HepG2 (cell line): ENCODE data around the gene SLIT3.
A peak's percentile ranks its signal among the peaks of the same experiment; 100 is the strongest.

Source experiments
- ARNT2 ChIP-seq: sonication (generic); formaldehyde crosslinking; IDR thresholded peaks from 2 replicates; pipeline ENCODE4 v1.8.0; 2022; ENCODE audit warnings: mild to moderate bottlenecking, low read depth, missing genetic modification reagents, moderate library complexity
- BCL3 ChIP-seq: sonication (generic); formaldehyde crosslinking; IDR thresholded peaks from 2 replicates; pipeline ENCODE4 v1.5.1; 2020; ENCODE audit warnings: mild to moderate bottlenecking, missing genetic modification reagents, moderate library complexity
- CTCF ChIP-seq: sonication (generic); formaldehyde crosslinking; IDR thresholded peaks from 2 replicates; pipeline ENCODE4 v1.5.0; 2020; ENCODE audit warnings: mild to moderate bottlenecking, missing genetic modification reagents, moderate library complexity
- FOXA1 ChIP-seq, 2 experiments: fragments of 450-650 bp in 1 of 2; sonication (generic) in 1 of 2; formaldehyde crosslinking in 1 of 2; IDR thresholded peaks; 2 replicates each; pipeline versions ENCODE4 v1.4.0 to v1.6.1; 2016 to 2020; ENCODE audit warnings: missing genetic modification reagents in 1 of 2
- GTF2F1 ChIP-seq: fragments of 150-350 bp; IDR thresholded peaks from 2 replicates; pipeline ENCODE4 v1.6.1; 2014; ENCODE audit warnings: low read length
- MEF2D ChIP-seq: sonication (generic); formaldehyde crosslinking; IDR thresholded peaks from 2 replicates; pipeline ENCODE4 v1.5.1; 2020; ENCODE audit warnings: mild to moderate bottlenecking, missing genetic modification reagents
- MZF1 ChIP-seq: sonication (generic); formaldehyde crosslinking; IDR thresholded peaks from 2 replicates; pipeline ENCODE4 v1.8.1; 2023; ENCODE audit warnings: mild to moderate bottlenecking, missing genetic modification reagents, borderline replicate concordance
- PBX3 ChIP-seq: sonication (generic); formaldehyde crosslinking; IDR thresholded peaks from 2 replicates; pipeline ENCODE4 v1.8.1; 2023; ENCODE audit warnings: missing genetic modification reagents, inconsistent platforms, borderline replicate concordance
- POLR2A ChIP-seq, 2 experiments: IDR thresholded peaks; 2 replicates each; pipeline ENCODE4 v1.6.1; 2011; ENCODE audit warnings: low read depth in 2 of 2, low read length in 2 of 2, mild to moderate bottlenecking in 1 of 2, moderate library complexity in 1 of 2; ENCODE audit not compliant: insufficient read depth in 1 of 2
- ZNF292 ChIP-seq: sonication (generic); formaldehyde crosslinking; IDR thresholded peaks from 2 replicates; pipeline ENCODE4 v1.8.1; 2022; ENCODE audit warnings: mild to moderate bottlenecking, low read depth, missing genetic modification reagents, borderline replicate concordance
- ZNF513 ChIP-seq: sonication (generic); formaldehyde crosslinking; conservative IDR thresholded peaks from 2 replicates; pipeline ENCODE4 v1.5.0; 2020; ENCODE audit warnings: missing genetic modification reagents
- ZXDC ChIP-seq: sonication (generic); formaldehyde crosslinking; IDR thresholded peaks from 2 replicates; pipeline ENCODE4 v1.5.0; 2020; ENCODE audit warnings: mild to moderate bottlenecking, missing genetic modification reagents

- TF ChIP-seq CTCF (CRISPR knock-in tag) = peak; percentile 46
- TF ChIP-seq ZNF292 (CRISPR knock-in tag) = no peak
- no peak for TF ChIP-seq FOXA1 (IDR thresholded peaks at IDR 0.05)
- no peak for TF ChIP-seq FOXA1 (CRISPR knock-in tag; IDR thresholded peaks at IDR 0.05)
- TF ChIP-seq ZXDC = no peak
- no peak for TF ChIP-seq BCL3
- TF ChIP-seq ARNT2 = no peak
- no peak for TF ChIP-seq POLR2A (IDR thresholded peaks at IDR 0.05; ENCODE audit: insufficient read depth in 1 of 2, low read depth in 2 of 2, low read length in 2 of 2)
- TF ChIP-seq PBX3 (CRISPR knock-in tag) = no peak
- TF ChIP-seq MZF1 (CRISPR knock-in tag) = no peak
- no peak for TF ChIP-seq ZNF513 (CRISPR knock-in tag)
- no peak for TF ChIP-seq MEF2D
- no peak for TF ChIP-seq GTF2F1
These were observed 354.6 kb downstream of the SLIT3 start for GRCh38 chr5:168946363-168946762.
